ENCODE results near the gene TNFRSF25.
"Not testable (repeated sequence)": the region's sequence is repeated elsewhere in the genome, so short reads cannot be mapped to it uniquely, and the experiment has no call there.

The TNFRSF25 gene

GRCh38 chr1:6431645-6432579 lies 34.1 kb downstream of the TNFRSF25 start:
- not testable (repeated sequence) for DNase-seq (ENCODE audit: low read depth)

- not testable (repeated sequence) for DNase-seq (ENCODE audit: low read depth)
Measured at GRCh38 chr1:6429660-6430411, 36.1 kb downstream of the TNFRSF25 start.

- not testable (repeated sequence) for DNase-seq (ENCODE audit: low read depth)
Measured at GRCh38 chr1:6428453-6428852, 37.5 kb downstream of the TNFRSF25 start.

- DNase-seq (ENCODE audit: low read depth), result no peak
Measured at GRCh38 chr1:6427441-6428390, 38.3 kb downstream of the TNFRSF25 start.

GRCh38 chr1:6426972-6427350 lies 39.0 kb downstream of the TNFRSF25 start:
- no peak for DNase-seq (ENCODE audit: low read depth)

- DNase-seq (ENCODE audit: low read depth), result no peak
Measured at GRCh38 chr1:6426277-6426971, 39.5 kb downstream of the TNFRSF25 start.

GRCh38 chr1:6425658-6426057 lies 40.3 kb downstream of the TNFRSF25 start:
- DNase-seq (ENCODE audit: low read depth), result no peak

- DNase-seq (ENCODE audit: low read depth), result no peak
Measured at GRCh38 chr1:6424619-6425593, 41.1 kb downstream of the TNFRSF25 start, which contains the start of gene ESPN. Gene ESPN (plus strand): TSS chr1:6424776. CDS start chr1:6424956, 180 bp downstream.

- DNase-seq (ENCODE audit: low read depth), result no peak
Measured at GRCh38 chr1:6424000-6424565, 41.9 kb downstream of the TNFRSF25 start.

GRCh38 chr1:6423321-6423999 lies 42.5 kb downstream of the TNFRSF25 start:
- peak; percentile 62 for DNase-seq (ENCODE audit: low read depth)

GRCh38 chr1:6421266-6421665 lies 44.7 kb downstream of the TNFRSF25 start:
- DNase-seq (ENCODE audit: low read depth), result no peak

GRCh38 chr1:6420454-6421042 lies 45.4 kb downstream of the TNFRSF25 start:
- no peak for DNase-seq (ENCODE audit: low read depth)

GRCh38 chr1:6419804-6420453 lies 46.0 kb downstream of the TNFRSF25 start, which contains the start of gene HES2:
Gene HES2 (minus strand): TSS chr1:6419919. CDS start chr1:6419820, 99 bp downstream.
- DNase-seq (ENCODE audit: low read depth), result no peak

GRCh38 chr1:6419397-6419803 lies 46.6 kb downstream of the TNFRSF25 start:
- no peak for DNase-seq (ENCODE audit: low read depth)

- DNase-seq (ENCODE audit: low read depth), result no peak
Measured at GRCh38 chr1:6418668-6419396, 47.1 kb downstream of the TNFRSF25 start.

GRCh38 chr1:6417961-6418667 lies 47.9 kb downstream of the TNFRSF25 start:
- no peak for DNase-seq (ENCODE audit: low read depth)

GRCh38 chr1:6416906-6417305 lies 49.1 kb downstream of the TNFRSF25 start:
- no peak for DNase-seq (ENCODE audit: low read depth)

Data from activated T-cell treated with anti-CD3 and anti-CD28 coated beads for 24 hours (primary cell).